Activated CD4-positive, alpha-beta T cell treated with anti-CD3 and anti-CD28 coated beads, Interleukin-2, Interleukin-6, amounts not matched to agents 100 ng/mL and 50 ng/mL, durations not matched to agents 16 hours and 8 hours (primary cell): Measurements from ENCODE around the gene EN2.

ENCODE experiments used
- DNase-seq: peaks from one replicate; pipeline ENCODE4 v3.0.0-alpha.2; 2020

EN2 gene

GRCh38 chr7:155458111-155458877 is at the start of gene EN2:
TSS of gene EN2 (plus strand) at chr7:155458129. CDS start at chr7:155458378, 249 bp downstream.
- no peak for DNase-seq

GRCh38 chr7:155408651-155409586 is 49.0 kb upstream of the EN2 start:
- DNase-seq: no peak

- no peak for DNase-seq
Measured at GRCh38 chr7:155409980-155410379, 47.9 kb upstream of the EN2 start.

GRCh38 chr7:155410431-155410830 is 47.5 kb upstream of the EN2 start:
- no peak for DNase-seq

- no peak for DNase-seq
Measured at GRCh38 chr7:155411718-155412415, 46.1 kb upstream of the EN2 start.

- peak; percentile 63 for DNase-seq
Measured at GRCh38 chr7:155412416-155413253, 45.3 kb upstream of the EN2 start.

GRCh38 chr7:155414547-155415492 is 43.1 kb upstream of the EN2 start:
- no peak for DNase-seq

GRCh38 chr7:155416646-155417380 is 41.1 kb upstream of the EN2 start:
- no peak for DNase-seq

GRCh38 chr7:155418304-155418703 is 39.6 kb upstream of the EN2 start:
- no peak for DNase-seq

- DNase-seq: no peak
Measured at GRCh38 chr7:155418941-155419755, 38.8 kb upstream of the EN2 start.

- no peak for DNase-seq
Measured at GRCh38 chr7:155420116-155420515, 37.8 kb upstream of the EN2 start.

- DNase-seq: no peak
Measured at GRCh38 chr7:155422151-155422550, 35.8 kb upstream of the EN2 start.

- DNase-seq: no peak
Measured at GRCh38 chr7:155422599-155423336, 35.2 kb upstream of the EN2 start.

GRCh38 chr7:155423337-155424285 is 34.3 kb upstream of the EN2 start:
- no peak for DNase-seq

- no peak for DNase-seq
Measured at GRCh38 chr7:155424301-155425010, 33.5 kb upstream of the EN2 start.

- no peak for DNase-seq
Measured at GRCh38 chr7:155425011-155425340, 33.0 kb upstream of the EN2 start.

GRCh38 chr7:155425887-155426286 is 32.0 kb upstream of the EN2 start:
- DNase-seq: no peak
